Mesenchymal stem cell (in vitro differentiated cells and primary cell): Measurements from ENCODE around the gene TRIM2.

Experiments used
- DNase-seq: peaks from one replicate; pipeline ENCODE4 v3.0.0-alpha.2; 2013
- H2AFZ ChIP-seq: one replicate; pipeline ENCODE4 v1.6.1; 2013; ENCODE audit warnings: low read depth, mild to moderate bottlenecking, control low read depth, inconsistent platforms, low read length, moderate library complexity
- H2AK5ac ChIP-seq: 2 replicates; pipeline ENCODE4 v1.6.1; 2013; ENCODE audit warnings: low read length, moderate library complexity, mild to moderate bottlenecking, inconsistent platforms; ENCODE audit not compliant: severe bottlenecking
- H2BK120ac ChIP-seq: one replicate; pipeline ENCODE4 v1.6.1; 2013; ENCODE audit warnings: low read depth, mild to moderate bottlenecking, inconsistent platforms, low read length, moderate library complexity
- H2BK12ac ChIP-seq, 2 experiments: one replicate each; pipeline ENCODE4 v1.6.1; 2013; ENCODE audit warnings: inconsistent platforms in 2 of 2, low read length in 2 of 2, mild to moderate bottlenecking in 2 of 2, moderate library complexity in 2 of 2, control low read depth in 1 of 2
- H2BK15ac ChIP-seq: one replicate; pipeline ENCODE4 v1.6.1; 2013; ENCODE audit warnings: mild to moderate bottlenecking, low read depth, inconsistent platforms; ENCODE audit not compliant: poor library complexity, severe bottlenecking
- H2BK5ac ChIP-seq: 2 replicates; pipeline ENCODE4 v1.6.1; 2013; ENCODE audit warnings: low read depth, mild to moderate bottlenecking, low read length, control low read depth, inconsistent platforms; ENCODE audit not compliant: poor library complexity, severe bottlenecking
- H3K14ac ChIP-seq, 2 experiments: one replicate each; pipeline ENCODE4 v1.6.1; 2013; ENCODE audit warnings: inconsistent platforms in 2 of 2, low read length in 2 of 2, control low read depth in 1 of 2, mild to moderate bottlenecking in 1 of 2, moderate library complexity in 1 of 2
- H3K18ac ChIP-seq, 2 experiments: one replicate each; pipeline ENCODE4 v1.6.1; 2013; ENCODE audit warnings: inconsistent platforms in 2 of 2, low read length in 2 of 2, control low read depth in 1 of 2, low read depth in 1 of 2, mild to moderate bottlenecking in 1 of 2
- H3K23ac ChIP-seq, 2 experiments: one replicate each; pipeline ENCODE4 v1.6.1; 2013; ENCODE audit warnings: inconsistent platforms in 2 of 2, low read length in 2 of 2, mild to moderate bottlenecking in 2 of 2, moderate library complexity in 2 of 2, control low read depth in 1 of 2
- H3K27ac ChIP-seq: 2 replicates; pipeline ENCODE4 v1.5.1; 2013; ENCODE audit warnings: mild to moderate bottlenecking, moderate library complexity, low read length, control low read depth, inconsistent platforms; ENCODE audit not compliant: poor library complexity, severe bottlenecking
- H3K27me3 ChIP-seq, 2 experiments: 2 replicates each; pipeline versions ENCODE4 v1.6.1 to v1.7.0; 2013; ENCODE audit warnings: low read length in 2 of 2, mild to moderate bottlenecking in 2 of 2, moderate library complexity in 2 of 2, control low read depth in 1 of 2, inconsistent platforms in 1 of 2; ENCODE audit not compliant: control insufficient read depth in 1 of 2, insufficient read depth in 1 of 2
- H3K36me3 ChIP-seq, 2 experiments: 2 replicates each; pipeline versions ENCODE4 v1.6.1 to v1.7.0; 2013; ENCODE audit warnings: low read length in 2 of 2, control low read depth in 1 of 2, inconsistent platforms in 1 of 2, low read depth in 1 of 2, mild to moderate bottlenecking in 1 of 2; ENCODE audit not compliant: insufficient read depth in 2 of 2, control insufficient read depth in 1 of 2
- H3K4ac ChIP-seq, 2 experiments: one replicate each; pipeline ENCODE4 v1.6.1; 2013; ENCODE audit warnings: inconsistent platforms in 2 of 2, low read length in 2 of 2, mild to moderate bottlenecking in 2 of 2, moderate library complexity in 2 of 2, control low read depth in 1 of 2, low read depth in 1 of 2
- H3K4me1 ChIP-seq: 2 replicates; pipeline ENCODE4 v1.6.1; 2013; ENCODE audit warnings: low read depth, low read length, control low read depth; ENCODE audit not compliant: control insufficient read depth, insufficient read depth
- H3K4me2 ChIP-seq: 2 replicates; pipeline ENCODE4 v1.6.1; 2013; ENCODE audit warnings: low read length, mild to moderate bottlenecking, inconsistent platforms; ENCODE audit not compliant: poor library complexity, severe bottlenecking
- H3K4me3 ChIP-seq, 2 experiments: 2 replicates each; pipeline versions ENCODE4 v1.5.1 to v1.7.0; 2013; ENCODE audit warnings: low read length in 2 of 2, mild to moderate bottlenecking in 2 of 2, control low read depth in 1 of 2, low read depth in 1 of 2; ENCODE audit not compliant: insufficient read depth in 1 of 2
- H3K79me1 ChIP-seq: replicated peaks from 2 replicates; pipeline ENCODE4 v1.6.1; 2013; ENCODE audit warnings: mild to moderate bottlenecking, control low read depth, low read length, inconsistent platforms; ENCODE audit not compliant: poor library complexity, severe bottlenecking
- H3K9ac ChIP-seq: 2 replicates; pipeline ENCODE4 v1.7.0; 2013; ENCODE audit warnings: mild to moderate bottlenecking, low read length, moderate library complexity
- H3K9me3 ChIP-seq: 2 replicates; pipeline ENCODE4 v1.7.0; 2013; ENCODE audit warnings: mild to moderate bottlenecking, low read length; ENCODE audit not compliant: control insufficient read depth
- H4K8ac ChIP-seq: one replicate; pipeline ENCODE4 v1.6.1; 2013; ENCODE audit warnings: inconsistent platforms, mild to moderate bottlenecking, low read length, moderate library complexity
- H4K91ac ChIP-seq: one replicate; pipeline ENCODE4 v1.6.1; 2013; ENCODE audit warnings: mild to moderate bottlenecking, low read length, inconsistent platforms
- WGBS: methylation state at CpG from one replicate; pipeline ENCODE4 v1.1.7; 2013; ENCODE audit warnings: mixed read lengths; 5-methylcytosine and 5-hydroxymethylcytosine counted together

TRIM2 gene

DNA sequence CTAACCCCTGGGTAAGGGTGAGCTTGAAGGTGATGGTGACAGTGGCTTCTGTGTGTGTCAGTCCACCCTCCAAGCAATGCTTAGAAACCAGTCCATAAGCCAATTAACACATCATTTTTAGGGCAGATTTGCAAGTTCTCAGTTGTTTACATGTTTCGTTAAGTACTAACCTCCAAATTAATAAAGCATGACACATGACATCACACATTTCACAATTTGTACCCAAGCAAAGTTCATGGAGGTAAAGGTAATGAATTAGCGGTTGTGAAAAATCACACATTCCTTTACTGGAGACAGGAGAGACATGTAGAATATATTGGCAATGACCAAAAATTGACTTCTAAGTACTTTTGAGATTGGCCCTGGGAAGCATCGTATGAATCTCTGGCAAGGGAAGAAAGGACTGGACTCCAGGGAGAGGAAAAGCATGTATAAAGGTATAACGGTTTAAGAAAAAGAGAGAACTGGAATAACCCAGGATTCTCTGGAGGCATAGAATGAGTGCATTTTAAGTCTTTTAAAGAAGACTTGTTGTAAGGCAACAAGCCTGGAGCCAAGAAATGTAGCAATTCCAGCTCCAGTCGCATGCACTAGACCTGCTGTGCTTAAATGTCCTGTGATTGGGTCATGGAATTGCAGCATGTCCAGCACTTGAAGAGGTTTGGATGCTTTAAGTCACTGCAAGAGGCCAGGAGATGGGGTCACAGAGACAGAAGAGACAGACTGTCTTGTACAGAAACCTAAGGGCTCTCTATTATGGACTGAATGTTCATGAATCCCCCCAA, 34.1 kb downstream of the TRIM2 start:
- Histone ChIP-seq H2BK15ac (no peak overlapping the region), H3K4me2 (no peak overlapping the region), H3K27me3 (no peaks in the 10 kb centered on the region), H2AFZ (no peak overlapping the region), H2BK12ac (peak overlapping the region; percentile 15 to 80), H3K23ac (no peak overlapping the region), H2AK5ac (no peak overlapping the region), H3K14ac (no peak overlapping the region), H3K4me3 (no peak overlapping the region), H3K9me3 (no peaks in the 10 kb centered on the region), H3K4me1 (peaks cover 18% of the 10 kb centered on the region), H3K9ac (no peak overlapping the region), H2BK120ac (no peak overlapping the region), H3K4ac (no peak overlapping the region), H2BK5ac (no peak overlapping the region), H4K91ac (no peak overlapping the region), H4K8ac (no peak overlapping the region), H3K27ac (no peak overlapping the region), H3K18ac (no peak overlapping the region), H3K36me3 (peaks cover 0 to 16% of the 10 kb centered on the region in 2 experiments), H3K79me1 (peaks cover 28% of the 10 kb centered on the region)
- peak; percentile 37 for DNase-seq
- WGBS: 96% methylated on average over 4 of the region's 5 CpGs

- peaks cover 30% of the 10 kb centered on the region for H3K79me1 ChIP-seq
- H3K9ac ChIP-seq: no peak overlapping the region
- H3K14ac ChIP-seq: no peak overlapping the region
- 97% methylated on average over 3 of the region's 3 CpGs for WGBS
- H2BK5ac ChIP-seq: no peak overlapping the region
- peaks cover 17% of the 10 kb centered on the region for H3K4me1 ChIP-seq
- no peaks in the 10 kb centered on the region for H3K9me3 ChIP-seq
- no peak overlapping the region for H3K4me2 ChIP-seq
- no peak overlapping the region for H3K18ac ChIP-seq
- no peak overlapping the region for H2AK5ac ChIP-seq
- H4K8ac ChIP-seq: no peak overlapping the region
- H3K4me3 ChIP-seq: no peak overlapping the region
- no peaks in the 10 kb centered on the region for H3K27me3 ChIP-seq
- H2BK15ac ChIP-seq: no peak overlapping the region
- no peak for DNase-seq
- no peak overlapping the region for H2BK12ac ChIP-seq
- H3K27ac ChIP-seq: no peak overlapping the region
- H3K4ac ChIP-seq: no peak overlapping the region
- H2AFZ ChIP-seq: no peak overlapping the region
- H4K91ac ChIP-seq: no peak overlapping the region
- peaks cover 0 to 16% of the 10 kb centered on the region in 2 experiments for H3K36me3 ChIP-seq
- H2BK120ac ChIP-seq: no peak overlapping the region
- no peak overlapping the region for H3K23ac ChIP-seq
Observed at GRCh38 chr4:153239409-153239808, 35.2 kb downstream of the TRIM2 start.

DNA sequence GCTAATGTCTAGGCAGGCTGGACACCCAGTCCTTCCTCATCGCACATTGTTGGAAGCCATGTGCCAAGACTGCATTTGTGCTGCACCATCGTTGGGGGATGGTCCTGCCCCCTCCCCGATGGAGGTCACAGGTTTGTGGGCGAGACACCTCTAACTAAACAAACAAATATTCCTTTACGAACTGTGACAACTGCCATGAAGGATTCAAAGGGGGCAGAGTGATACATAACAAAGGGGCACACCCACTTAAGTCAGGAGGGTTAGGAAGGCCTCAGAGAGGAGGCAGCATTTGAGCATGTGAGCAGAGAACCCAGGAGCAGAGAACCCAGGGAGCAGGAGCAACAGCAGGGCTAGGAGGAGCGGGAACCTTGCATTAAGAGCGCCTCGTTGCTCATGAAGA, 37.1 kb downstream of the TRIM2 start:
- H2AK5ac ChIP-seq: peak overlapping the region; percentile 40
- H2BK12ac ChIP-seq: peak overlapping the region; percentile 61 to 76
- no peak overlapping the region for H3K9ac ChIP-seq
- no peak overlapping the region for H3K4me3 ChIP-seq
- DNase-seq: no peak
- H2BK120ac ChIP-seq: no peak overlapping the region
- H4K91ac ChIP-seq: peak overlapping the region; percentile 67
- no peaks in the 10 kb centered on the region for H3K9me3 ChIP-seq
- H4K8ac ChIP-seq: no peak overlapping the region
- peak overlapping the region in 1 of 2 experiments; percentile 61 for H3K18ac ChIP-seq
- H3K14ac ChIP-seq: peak overlapping the region in 1 of 2 experiments; percentile 13
- H3K27me3 ChIP-seq: no peaks in the 10 kb centered on the region
- no peak overlapping the region for H2BK15ac ChIP-seq
- no peak overlapping the region for H3K27ac ChIP-seq
- H3K36me3 ChIP-seq: peaks cover 0 to 16% of the 10 kb centered on the region in 2 experiments
- 92% methylated on average over 8 of the region's 8 CpGs for WGBS
- H3K4ac ChIP-seq: no peak overlapping the region
- H3K4me2 ChIP-seq: no peak overlapping the region
- H2BK5ac ChIP-seq: no peak overlapping the region
- peaks cover 28% of the 10 kb centered on the region for H3K79me1 ChIP-seq
- H3K23ac ChIP-seq: no peak overlapping the region
- H3K4me1 ChIP-seq: peaks cover 11% of the 10 kb centered on the region
- H2AFZ ChIP-seq: no peak overlapping the region

- H3K4ac ChIP-seq: peak overlapping the region in 1 of 2 experiments; percentile 85
- H3K4me3 ChIP-seq: no peak overlapping the region
- H4K8ac ChIP-seq: no peak overlapping the region
- H3K27me3 ChIP-seq: no peaks in the 10 kb centered on the region
- peaks cover 16% of the 10 kb centered on the region for H3K4me1 ChIP-seq
- peak overlapping the region; percentile 53 for H3K4me2 ChIP-seq
- no peak overlapping the region for H3K14ac ChIP-seq
- no peak overlapping the region for H2BK5ac ChIP-seq
- H2AFZ ChIP-seq: no peak overlapping the region
- H3K18ac ChIP-seq: peak overlapping the region; percentile 25 to 88
- H2BK15ac ChIP-seq: no peak overlapping the region
- H2BK120ac ChIP-seq: no peak overlapping the region
- peak overlapping the region; percentile 5 for H2AK5ac ChIP-seq
- DNase-seq: peak; percentile 94
- peak overlapping the region; percentile 88 for H3K27ac ChIP-seq
- 24% methylated on average over 9 of the region's 13 CpGs for WGBS
- H3K23ac ChIP-seq: peak overlapping the region in 1 of 2 experiments; percentile 91
- H3K79me1 ChIP-seq: peaks cover 31% of the 10 kb centered on the region
- H4K91ac ChIP-seq: no peak overlapping the region
- H3K9me3 ChIP-seq: no peaks in the 10 kb centered on the region
- peak overlapping the region; percentile 49 to 99 for H2BK12ac ChIP-seq
- H3K36me3 ChIP-seq: peaks cover 0 to 16% of the 10 kb centered on the region in 2 experiments
- H3K9ac ChIP-seq: no peak overlapping the region
Observed at GRCh38 chr4:153241970-153242838, 38.0 kb downstream of the TRIM2 start.
